ENCODE measurements around the gene MRPS27. TPM values are rescaled to one million over a fixed set of nuclear protein-coding genes. Genes with fewer than 3 reads are reported as not detected.

The MRPS27 gene
- total RNA-seq, 4 donors from 2014 or later = 32.8 to 55.0 (median 44.0) TPM

- TF ChIP-seq, protein P1, sequence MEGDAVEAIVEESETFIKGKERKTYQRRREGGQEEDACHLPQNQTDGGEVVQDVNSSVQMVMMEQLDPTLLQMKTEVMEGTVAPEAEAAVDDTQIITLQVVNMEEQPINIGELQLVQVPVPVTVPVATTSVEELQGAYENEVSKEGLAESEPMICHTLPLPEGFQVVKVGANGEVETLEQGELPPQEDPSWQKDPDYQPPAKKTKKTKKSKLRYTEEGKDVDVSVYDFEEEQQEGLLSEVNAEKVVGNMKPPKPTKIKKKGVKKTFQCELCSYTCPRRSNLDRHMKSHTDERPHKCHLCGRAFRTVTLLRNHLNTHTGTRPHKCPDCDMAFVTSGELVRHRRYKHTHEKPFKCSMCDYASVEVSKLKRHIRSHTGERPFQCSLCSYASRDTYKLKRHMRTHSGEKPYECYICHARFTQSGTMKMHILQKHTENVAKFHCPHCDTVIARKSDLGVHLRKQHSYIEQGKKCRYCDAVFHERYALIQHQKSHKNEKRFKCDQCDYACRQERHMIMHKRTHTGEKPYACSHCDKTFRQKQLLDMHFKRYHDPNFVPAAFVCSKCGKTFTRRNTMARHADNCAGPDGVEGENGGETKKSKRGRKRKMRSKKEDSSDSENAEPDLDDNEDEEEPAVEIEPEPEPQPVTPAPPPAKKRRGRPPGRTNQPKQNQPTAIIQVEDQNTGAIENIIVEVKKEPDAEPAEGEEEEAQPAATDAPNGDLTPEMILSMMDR (IDR thresholded peaks at IDR 0.05) = no peak
- no peak for TF ChIP-seq POLR2A (IDR thresholded peaks at IDR 0.05)
- H3K4me3 ChIP-seq (ENCODE audit: low read depth, poor library complexity, severe bottlenecking) = no peak overlapping the region
- no peak for DNase-seq (ENCODE audit: low spot score in 2 of 2)
- 39 to 40% methylated on average over 2 of the region's 2 CpGs for WGBS, 2 donors
- intact Hi-C loops (cut with DNase I; ENCODE audit: low total_unique reads) = loop anchor here (10.0 kb wide), 1 partner anchor 496 kb away; no protein-coding TSS in a partner anchor
Observed at GRCh38 chr5:72280581-72281069, 39.4 kb downstream of the MRPS27 start.

DNA sequence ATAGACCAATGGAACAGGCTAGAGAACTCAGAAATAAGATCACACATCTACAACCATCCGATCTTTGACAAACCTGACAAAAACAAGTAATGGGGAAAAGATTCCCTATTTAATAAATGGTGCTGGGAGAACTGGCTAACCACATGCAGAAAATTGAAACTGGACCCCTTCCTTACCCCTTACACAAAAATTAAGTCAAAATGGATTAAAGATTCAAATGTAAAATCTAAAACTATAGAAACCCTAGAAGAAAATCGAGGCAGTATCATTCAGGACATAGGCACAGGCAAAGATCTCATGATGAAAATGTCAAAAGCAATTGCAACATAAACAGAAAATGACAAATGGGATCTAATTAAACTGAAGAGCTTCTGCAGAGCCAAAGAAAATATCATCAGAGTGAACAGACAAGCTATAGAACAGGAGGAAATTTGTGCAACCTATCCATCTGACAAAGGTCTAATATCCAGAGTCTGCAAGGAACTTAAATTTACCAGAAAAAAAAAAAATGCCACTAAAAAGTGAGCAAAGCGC, 43.8 kb downstream of the MRPS27 start:
- no peak for DNase-seq (ENCODE audit: low spot score in 2 of 2)
- no peak for TF ChIP-seq POLR2A (IDR thresholded peaks at IDR 0.05)
- TF ChIP-seq, protein P1 (IDR thresholded peaks at IDR 0.05) = no peak
- WGBS, 2 donors = 95% methylated on average over 3 of the region's 3 CpGs
- H3K4me3 ChIP-seq (ENCODE audit: low read depth, poor library complexity, severe bottlenecking) = no peak overlapping the region
- intact Hi-C loops (cut with DNase I; ENCODE audit: low total_unique reads) = no loop called here

- no peak overlapping the region for H3K4me3 ChIP-seq (ENCODE audit: low read depth, poor library complexity, severe bottlenecking)
- DNase-seq (ENCODE audit: low spot score in 2 of 2) = no peak
- WGBS, 2 donors = 89 to 94% methylated on average over 7 of the region's 7 CpGs
- TF ChIP-seq POLR2A (IDR thresholded peaks at IDR 0.05) = no peak
- TF ChIP-seq, protein P1 (IDR thresholded peaks at IDR 0.05) = no peak
- intact Hi-C loops (cut with DNase I; ENCODE audit: low total_unique reads) = no loop called here
Observed at GRCh38 chr5:72273547-72273946, 46.5 kb downstream of the MRPS27 start.

DNA sequence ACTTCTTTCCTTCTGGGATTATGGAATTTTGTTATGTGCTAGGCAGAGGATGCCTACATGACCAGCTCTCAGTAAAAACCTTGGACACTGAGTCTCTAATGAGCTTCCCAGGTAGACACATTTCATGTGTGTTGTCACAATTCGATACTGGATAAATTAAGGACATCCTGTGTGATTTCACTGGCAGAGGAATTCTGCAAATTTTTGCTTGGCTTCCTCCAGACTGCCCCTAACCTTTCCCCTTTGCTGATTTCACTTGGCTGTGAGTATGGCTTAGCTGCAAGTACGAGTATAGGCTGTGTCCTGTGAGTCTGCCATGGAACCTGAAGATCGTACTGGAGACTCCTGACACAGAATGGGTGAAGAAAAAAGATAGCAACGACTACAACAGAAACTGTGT, 47.6 kb downstream of the MRPS27 start:
- intact Hi-C loops (cut with DNase I; ENCODE audit: low total_unique reads) = no loop called here
- no peak for TF ChIP-seq POLR2A (IDR thresholded peaks at IDR 0.05)
- TF ChIP-seq, protein P1 (IDR thresholded peaks at IDR 0.05) = no peak
- DNase-seq (ENCODE audit: low spot score in 2 of 2) = no peak
- WGBS, 2 donors = 77 to 80% methylated on average over 4 of the region's 4 CpGs
- H3K4me3 ChIP-seq (ENCODE audit: low read depth, poor library complexity, severe bottlenecking) = no peak overlapping the region

DNA sequence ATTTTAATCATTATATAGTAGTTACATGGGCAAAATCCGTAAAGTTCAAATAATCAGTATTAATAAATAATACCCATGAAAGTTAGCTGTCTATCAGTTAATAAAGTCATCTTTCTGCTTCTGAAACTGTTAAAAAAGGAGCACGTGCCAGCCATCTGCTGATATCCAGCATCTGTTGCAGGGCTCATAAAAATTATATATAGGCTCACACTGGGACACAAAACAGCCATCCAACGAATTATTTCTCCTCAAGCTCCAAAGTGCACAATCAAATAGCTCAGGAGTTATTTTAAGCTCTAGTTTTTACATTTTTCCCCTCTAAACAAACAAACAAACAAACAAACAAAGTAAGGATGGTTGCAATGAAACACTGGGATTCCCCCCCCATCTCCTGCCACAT, 48.3 kb downstream of the MRPS27 start:
- TF ChIP-seq, protein P1 (IDR thresholded peaks at IDR 0.05) = no peak
- TF ChIP-seq POLR2A (IDR thresholded peaks at IDR 0.05) = no peak
- intact Hi-C loops (cut with DNase I; ENCODE audit: low total_unique reads) = no loop called here
- DNase-seq (ENCODE audit: low spot score in 2 of 2) = no peak
- H3K4me3 ChIP-seq (ENCODE audit: low read depth, poor library complexity, severe bottlenecking) = no peak overlapping the region
- WGBS, 2 donors = 78 to 79% methylated on average over 3 of the region's 3 CpGs

DNA sequence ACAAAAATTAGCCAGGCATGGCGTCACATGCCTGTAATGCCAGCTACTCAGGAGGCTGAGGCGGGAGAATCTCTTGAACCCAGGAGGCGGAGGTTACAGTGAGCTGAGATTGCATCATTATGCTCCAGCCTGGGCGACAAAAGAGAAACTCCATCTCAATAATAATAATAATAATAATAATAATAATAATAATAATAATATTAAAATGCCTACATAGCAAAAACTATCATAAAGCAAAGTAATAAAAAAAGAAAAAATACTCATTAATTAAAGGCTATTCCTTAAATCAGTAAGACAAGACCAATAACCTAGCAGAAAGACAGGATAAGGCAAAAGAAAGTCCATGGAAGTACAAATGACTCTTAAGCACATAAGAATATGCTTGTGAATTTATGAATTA, 50.0 kb downstream of the MRPS27 start:
- TF ChIP-seq, protein P1 (IDR thresholded peaks at IDR 0.05) = no peak
- TF ChIP-seq POLR2A (IDR thresholded peaks at IDR 0.05) = no peak
- intact Hi-C loops (cut with DNase I; ENCODE audit: low total_unique reads) = no loop called here
- no peak overlapping the region for H3K4me3 ChIP-seq (ENCODE audit: low read depth, poor library complexity, severe bottlenecking)
- WGBS, 2 donors = 97 to 99% methylated on average over 4 of the region's 4 CpGs
- DNase-seq (ENCODE audit: low spot score in 2 of 2) = no peak
